K562 (cell line): Measurements from ENCODE around the gene UNC79. TPM values are rescaled to one million over a fixed set of nuclear protein-coding genes. Genes with fewer than 3 reads are reported as not detected.

ENCODE experiments used
- ATAC-seq: fragments of 200-7000 bp; cut with Tn5 transposase; 3 replicates; pipeline ENCODE4 v1.9.1; 2020; ENCODE audit warnings: moderate library complexity
- BruUV-seq: library from RNA; stranded (reverse); fragments of 400-500 nt; replicated peaks from 2 replicates; lab custom pipeline; 2021; lab: Mats Ljungman, UMichigan
- CTCF ChIA-PET: fragments of 300-600 bp; formaldehyde crosslinking; extraction: SDS; loops from one replicate; lab custom pipeline; 2021; ENCODE audit warnings: low intra/inter-chr PET ratio; lab: Yijun Ruan, JAX
- POLR2A ChIA-PET: fragments of 300-600, 350-650 bp; sonication (Branson Sonifier 250); formaldehyde crosslinking; extraction: SDS; loops from one replicate; lab custom pipeline; 2021; ENCODE audit warnings: antibody characterized with exemption, inconsistent platforms; lab: Yijun Ruan, JAX
- DNase-seq, 4 experiments: peaks; one replicate each; pipeline versions ENCODE4 v3.0.0 to v3.0.0-alpha.2; 2011 to 2018; ENCODE audit warnings: low spot score in 3 of 4, mixed read lengths in 3 of 4; ENCODE audit errors: extremely low read depth in 1 of 4
- FAIRE-seq: peaks from 2 replicates; lab custom pipeline; 2011; peaks lifted over from hg19 to GRCh38; lab: Jason Lieb, UNC
- H2AFZ ChIP-seq: 2 replicates; pipeline ENCODE4 v1.6.0; 2011; ENCODE audit warnings: low read depth, low read length, control low read depth, inconsistent platforms
- H3K27ac ChIP-seq: fragments of 200-600 bp; 3 replicates; pipeline ENCODE4 v1.8.0; 2011; ENCODE audit warnings: low read depth, mild to moderate bottlenecking, control low read depth, inconsistent platforms, low read length, moderate library complexity, mixed read lengths; ENCODE audit errors: extremely low read depth
- H3K27me3 ChIP-seq, 2 experiments: fragments of 300-600 bp in 1 of 2; 2 replicates in 1 of 2; 3 replicates in 1 of 2; pipeline versions ENCODE4 v1.6.0 to v1.8.0; 2011; ENCODE audit warnings: inconsistent platforms in 2 of 2, low read length in 2 of 2, mild to moderate bottlenecking in 1 of 2, mixed read lengths in 1 of 2, moderate library complexity in 1 of 2; ENCODE audit not compliant: control insufficient read depth in 2 of 2, insufficient read depth in 2 of 2
- H3K36me3 ChIP-seq: fragments of 300-600 bp; 3 replicates; pipeline ENCODE4 v1.8.0; 2011; ENCODE audit warnings: mild to moderate bottlenecking, low read length, inconsistent platforms; ENCODE audit not compliant: control insufficient read depth, insufficient read depth
- H3K4me1 ChIP-seq, 2 experiments: fragments of 200-600 bp in 1 of 2; replicated peaks in 1 of 2; 2 replicates in 1 of 2; 3 replicates in 1 of 2; pipeline versions ENCODE4 v1.5.1 to v1.8.0; 2011; ENCODE audit warnings: inconsistent platforms in 2 of 2, low read length in 2 of 2, mild to moderate bottlenecking in 1 of 2, mixed read lengths in 1 of 2, moderate library complexity in 1 of 2; ENCODE audit not compliant: control insufficient read depth in 2 of 2, insufficient read depth in 2 of 2
- H3K4me2 ChIP-seq: 2 replicates; pipeline ENCODE4 v1.6.1; 2011; ENCODE audit warnings: low read length, control low read depth, inconsistent platforms, mixed read lengths; ENCODE audit not compliant: insufficient read depth
- H3K4me3 ChIP-seq: fragments of 200-600 bp; sonication (generic), shearing (Covaris generic); 2 replicates; pipeline ENCODE4 v1.5.1; 2016; ENCODE audit warnings: control low read depth, inconsistent platforms
- H3K79me2 ChIP-seq: fragments of 200-600 bp; 3 replicates; pipeline ENCODE4 v1.8.0; 2011; ENCODE audit warnings: low read length, inconsistent platforms; ENCODE audit not compliant: control insufficient read depth, insufficient read depth
- H3K9ac ChIP-seq, 2 experiments: 2 replicates each; pipeline versions ENCODE4 v1.6.0 to v1.6.1; 2011; ENCODE audit warnings: low read depth in 2 of 2, low read length in 2 of 2, control low read depth in 1 of 2, inconsistent platforms in 1 of 2, mild to moderate bottlenecking in 1 of 2, mixed read lengths in 1 of 2; ENCODE audit not compliant: insufficient read depth in 1 of 2
- H3K9me1 ChIP-seq: one replicate; pipeline ENCODE4 v1.6.0; 2011; ENCODE audit warnings: inconsistent platforms, mild to moderate bottlenecking, low read length, moderate library complexity; ENCODE audit not compliant: control insufficient read depth, insufficient read depth
- H3K9me3 ChIP-seq: replicated peaks from 2 replicates; pipeline ENCODE4 v1.5.1; 2011; ENCODE audit warnings: low read depth, low read length, inconsistent platforms; ENCODE audit not compliant: control insufficient read depth, insufficient read depth
- H4K20me1 ChIP-seq: replicated peaks from 2 replicates; pipeline ENCODE4 v1.6.1; 2011; ENCODE audit warnings: low read length, inconsistent platforms, mixed read lengths; ENCODE audit not compliant: control insufficient read depth, insufficient read depth
- BRD4 ChIP-seq: fragments of 200-600 bp; sonication (generic); IDR thresholded peaks from 2 replicates; pipeline ENCODE4 v1.6.1; 2017; ENCODE audit warnings: inconsistent platforms
- HDAC3 ChIP-seq: fragments of 450-650 bp; IDR thresholded peaks from 2 replicates; pipeline ENCODE4 v1.6.1; 2018; ENCODE audit warnings: borderline replicate concordance, mild to moderate bottlenecking, moderate library complexity; ENCODE audit not compliant: partially characterized antibody
- HDAC6 ChIP-seq: IDR thresholded peaks from 2 replicates; pipeline ENCODE4 v1.6.1; 2012; ENCODE audit warnings: low read depth, mild to moderate bottlenecking, control low read depth, inconsistent platforms, low read length, moderate library complexity
- KDM4B ChIP-seq, 2 experiments: fragments of 450-650 bp in 1 of 2; sonication (generic) in 1 of 2; IDR thresholded peaks; 2 replicates each; pipeline ENCODE4 v1.6.1; 2016 to 2017; ENCODE audit warnings: borderline replicate concordance in 2 of 2, antibody characterized with exemption in 1 of 2, low read depth in 1 of 2, mild to moderate bottlenecking in 1 of 2
- MAFK ChIP-seq: IDR thresholded peaks from 2 replicates; pipeline ENCODE4 v1.6.1; 2011; ENCODE audit warnings: low read length, improper control_type of control experiment
- MYBL2 ChIP-seq, 2 experiments: fragments of 450-650 bp in 1 of 2; sonication (generic) in 1 of 2; formaldehyde crosslinking in 1 of 2; IDR thresholded peaks; 2 replicates each; pipeline versions ENCODE4 v1.6.1 to v1.8.1; 2017 to 2022; ENCODE audit warnings: borderline replicate concordance in 1 of 2, inconsistent platforms in 1 of 2, low read depth in 1 of 2, mild to moderate bottlenecking in 1 of 2, missing genetic modification reagents in 1 of 2, moderate library complexity in 1 of 2
- MYC ChIP-seq, 2 experiments: fragments of 250-450 bp in 1 of 2; sonication (Bioruptor Pico) in 1 of 2; IDR thresholded peaks; 2 replicates each; pipeline versions ENCODE4 v1.5.1 to v1.6.1; 2012 to 2021; ENCODE audit warnings: low read depth in 2 of 2, borderline replicate concordance in 1 of 2, improper control_type of control experiment in 1 of 2, low read length in 1 of 2, mild to moderate bottlenecking in 1 of 2, moderate library complexity in 1 of 2
- POLR2G ChIP-seq: fragments of 200-400 bp; formaldehyde crosslinking; IDR thresholded peaks from 2 replicates; pipeline ENCODE4 v1.6.1; 2017; ENCODE audit warnings: low read depth, mild to moderate bottlenecking, antibody characterized with exemption, low read length, moderate library complexity
- RBM14 ChIP-seq: fragments of 200-400 bp; formaldehyde crosslinking; IDR thresholded peaks from 2 replicates; pipeline ENCODE4 v1.6.1; 2018; ENCODE audit warnings: low read depth, mild to moderate bottlenecking, low read length, moderate library complexity, borderline replicate concordance; ENCODE audit not compliant: insufficient read depth
- RCOR1 ChIP-seq, 2 experiments: IDR thresholded peaks; 2 replicates each; pipeline ENCODE4 v1.6.1; 2012; ENCODE audit warnings: low read depth in 2 of 2, low read length in 2 of 2, borderline replicate concordance in 1 of 2, improper control_type of control experiment in 1 of 2
- ZNF143 ChIP-seq: sonication (generic); formaldehyde crosslinking; IDR thresholded peaks from 2 replicates; pipeline ENCODE4 v1.9.0; 2022; ENCODE audit warnings: mild to moderate bottlenecking, missing genetic modification reagents
- ZNF384 ChIP-seq: IDR thresholded peaks from 2 replicates; pipeline ENCODE4 v1.6.1; 2012; ENCODE audit warnings: low read depth, low read length, improper control_type of control experiment
- ZNF583 ChIP-seq: fragments of 250-450 bp; sonication (Bioruptor Pico); IDR thresholded peaks from 2 replicates; pipeline ENCODE4 v1.4.0; 2020
- WGBS: fragments of 100-300 bp; shearing (Covaris generic); methylation state at CpG from one replicate; pipeline ENCODE4 v1.1.6; 2016; ENCODE audit warnings: low coverage, mixed read lengths; ENCODE audit not compliant: insufficient coverage; ENCODE audit errors: missing lambda C conversion rate; 5-methylcytosine and 5-hydroxymethylcytosine counted together
- in situ Hi-C: fragments of 300-500 bp; cut with MboI; formaldehyde crosslinking; loops from 4 replicates; pipeline ENCODE4 v1.15.0; 2018; ENCODE audit warnings: inconsistent platforms, mixed read lengths
- intact Hi-C: fragments of 100-400 bp; cut with micrococcal nuclease; formaldehyde crosslinking; loops from 2 replicates; pipeline ENCODE4 v1.14.2; 2022
- polyA plus RNA-seq, 8 experiments: library from polyadenylated mRNA; depleted of rRNA in 4 of 8; stranded (reverse) in 5 of 8; unstranded in 3 of 8; fragments of >200 nt; fragmentation: Nextera tagmentation in 2 of 8; fragmentation: Illumina TruSeq in 1 of 8; extraction: Ambion mirVana in 2 of 8; extraction: Trizol in 1 of 8; gene quantifications; 2 replicates each; pipeline versions ENCODE4 v1.2.1 to v1.2.3, GENCODE V29; 2011 to 2014; ENCODE audit warnings: inconsistent platforms in 1 of 8, missing spikeins in 1 of 8
- total RNA-seq, 7 experiments: library from RNA; depleted of rRNA in 6 of 7; stranded (reverse); fragments of >200 nt in 6 of 7; fragmentation: Illumina TruSeq in 2 of 7; extraction: Trizol in 2 of 7; gene quantifications; 2 replicates each; pipeline versions ENCODE4 v1.2.1 to v1.2.3, GENCODE V29; 2011 to 2021; ENCODE audit warnings: low replicate concordance in 1 of 7
- TF ChIP-seq, protein P1 (sequence below): sonication (generic); formaldehyde crosslinking; IDR thresholded peaks from 2 replicates; pipeline ENCODE4 v1.9.0; 2022; ENCODE audit warnings: mild to moderate bottlenecking, missing genetic modification reagents
- TF ChIP-seq, protein P2 (sequence below), 2 experiments: fragments of 450-650 bp in 1 of 2; sonication (generic) in 1 of 2; formaldehyde crosslinking; conservative IDR thresholded peaks; 2 replicates each; pipeline versions ENCODE4 v1.4.0 to v1.8.1; 2020 to 2022; ENCODE audit warnings: mild to moderate bottlenecking in 1 of 2, missing genetic modification reagents in 1 of 2
- TF ChIP-seq, protein P3 (sequence below): IDR thresholded peaks from 2 replicates; pipeline ENCODE4 v1.6.1; 2016; ENCODE audit warnings: missing genetic modification characterization, missing compliant biosample characterization

The UNC79 gene
- total and polyA plus RNA-seq, 9 of the 15 experiments (the other 6 are each of a cell fraction or from before 2014, with no cell fraction given), result under 0.01 to 0.04 (median 0.01) TPM; not detected in 6

DNA sequence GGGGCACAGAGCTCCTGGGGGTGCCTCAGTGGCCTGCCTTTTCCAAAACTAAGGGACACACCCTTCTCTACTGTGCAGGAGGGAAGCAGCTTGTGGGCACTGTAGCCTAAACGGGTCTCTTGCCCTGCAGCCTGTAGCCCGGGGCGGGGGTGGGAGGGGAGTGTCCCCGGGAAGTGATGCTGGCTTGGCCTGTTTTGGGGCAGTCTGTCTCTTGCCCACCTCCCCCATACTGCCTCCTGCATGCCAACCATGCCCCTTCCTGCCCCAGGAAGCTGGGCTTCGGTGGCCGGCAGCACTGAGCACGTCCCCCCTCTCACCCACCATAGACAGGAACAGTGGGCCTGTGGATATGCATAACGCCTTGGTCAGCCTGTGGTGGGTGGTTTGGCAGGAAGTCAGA is 314.1 kb downstream of the UNC79 start (continued):
- no peak for TF ChIP-seq HDAC3
- TF ChIP-seq MAFK, result no peak
- TF ChIP-seq ZNF384, result no peak
- no peak for TF ChIP-seq POLR2G
- no peak for TF ChIP-seq RCOR1 (IDR thresholded peaks at IDR 0.05; ENCODE audit: borderline replicate concordance in 1 of 2, low read depth in 2 of 2, low read length in 2 of 2)
- TF ChIP-seq ZNF143, result no peak
- TF ChIP-seq MYBL2 (IDR thresholded peaks at IDR 0.05; ENCODE audit: low read depth), result no peak
- no peak for TF ChIP-seq MYBL2 (CRISPR knock-in tag; IDR thresholded peaks at IDR 0.05; ENCODE audit: borderline replicate concordance)
- TF ChIP-seq, all 486 proteins: peak for 0

DNA sequence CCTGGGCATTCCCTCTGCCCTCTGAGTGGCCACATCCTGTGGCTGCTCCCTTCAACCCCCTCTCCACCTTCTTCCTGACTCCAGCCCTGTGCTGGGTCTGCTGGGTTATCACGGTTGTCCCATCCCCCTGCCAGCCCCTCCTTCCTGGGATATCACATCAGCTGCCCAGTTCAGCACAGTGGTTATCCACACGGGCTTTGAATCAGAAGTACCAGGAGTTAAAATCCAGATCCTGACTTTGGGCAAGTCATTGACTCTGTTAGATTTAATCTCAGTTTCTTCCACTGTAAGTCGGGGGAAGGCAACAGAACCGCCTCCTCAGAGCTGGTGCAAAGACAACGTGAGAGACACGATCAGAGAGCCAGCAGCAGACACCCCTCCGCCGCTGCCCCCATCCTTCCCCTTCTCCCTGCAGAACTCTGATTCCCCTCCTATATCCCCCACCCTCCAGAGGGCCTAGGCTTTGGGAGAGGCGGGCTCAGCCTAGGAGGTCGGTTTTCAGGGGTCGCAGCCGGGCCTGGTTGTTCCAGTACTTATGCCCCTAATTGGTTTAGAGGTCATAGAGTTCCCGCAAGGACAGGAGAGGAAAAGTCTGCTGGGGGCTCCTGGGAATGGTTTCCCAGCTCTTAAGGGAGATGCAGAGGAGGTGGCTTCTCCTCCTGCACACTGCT is 315.0 kb downstream of the UNC79 start:
- no TSS peak for BruUV-seq
- WGBS, result 1% methylated on average over 11 of the region's 13 CpGs
- no peaks in the 10 kb centered on the region for H3K9me3 ChIP-seq
- ChIA-PET POLR2A (interaction anchor here (0.6 kb wide), 1 partner anchor 1080 kb away, joined by 3 read pairs; no protein-coding TSS in a partner anchor), CTCF (no interaction called here)
- H3K4me3 ChIP-seq, result no peak overlapping the region
- H3K27ac ChIP-seq, result no peak overlapping the region
- H4K20me1 ChIP-seq, result no peaks in the 10 kb centered on the region
- no peaks in the 10 kb centered on the region for H3K9me1 ChIP-seq
- ATAC-seq (no peak), DNase-seq (no peak), FAIRE-seq (no peak)
- H3K27me3 ChIP-seq, result peaks cover 0 to 28% of the 10 kb centered on the region in 2 experiments; a peak in 2 of 5 replicates
- in situ Hi-C loops, result no loop called here
- intact Hi-C loops, result no loop called here
- H3K79me2 ChIP-seq, result no peaks in the 10 kb centered on the region
- no peak overlapping the region for H2AFZ ChIP-seq
- no peaks in the 10 kb centered on the region for H3K36me3 ChIP-seq
- no peaks in the 10 kb centered on the region for H3K4me1 ChIP-seq
- H3K4me2 ChIP-seq, result no peak overlapping the region
- H3K9ac ChIP-seq, result no peak overlapping the region
- no peak for TF ChIP-seq RBM14
- TF ChIP-seq, protein P1, sequence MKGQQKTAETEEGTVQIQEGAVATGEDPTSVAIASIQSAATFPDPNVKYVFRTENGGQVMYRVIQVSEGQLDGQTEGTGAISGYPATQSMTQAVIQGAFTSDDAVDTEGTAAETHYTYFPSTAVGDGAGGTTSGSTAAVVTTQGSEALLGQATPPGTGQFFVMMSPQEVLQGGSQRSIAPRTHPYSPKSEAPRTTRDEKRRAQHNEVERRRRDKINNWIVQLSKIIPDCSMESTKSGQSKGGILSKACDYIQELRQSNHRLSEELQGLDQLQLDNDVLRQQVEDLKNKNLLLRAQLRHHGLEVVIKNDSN (CRISPR knock-in tag), result no peak
- no peak for TF ChIP-seq KDM4B (IDR thresholded peaks at IDR 0.05; ENCODE audit: borderline replicate concordance in 2 of 2, low read depth in 1 of 2)
- no peak for TF ChIP-seq MYC (IDR thresholded peaks at IDR 0.05; ENCODE audit: low read depth, low read length)
- no peak for TF ChIP-seq MYC (CRISPR knock-in tag; IDR thresholded peaks at IDR 0.05; ENCODE audit: borderline replicate concordance, low read depth)
- no peak for TF ChIP-seq HDAC6
- no peak for TF ChIP-seq BRD4
- TF ChIP-seq, protein P2, sequence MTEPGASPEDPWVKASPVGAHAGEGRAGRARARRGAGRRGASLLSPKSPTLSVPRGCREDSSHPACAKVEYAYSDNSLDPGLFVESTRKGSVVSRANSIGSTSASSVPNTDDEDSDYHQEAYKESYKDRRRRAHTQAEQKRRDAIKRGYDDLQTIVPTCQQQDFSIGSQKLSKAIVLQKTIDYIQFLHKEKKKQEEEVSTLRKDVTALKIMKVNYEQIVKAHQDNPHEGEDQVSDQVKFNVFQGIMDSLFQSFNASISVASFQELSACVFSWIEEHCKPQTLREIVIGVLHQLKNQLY (CRISPR knock-in tag; conservative IDR thresholded peaks at IDR 0.05), result no peak
- TF ChIP-seq, protein P3, sequence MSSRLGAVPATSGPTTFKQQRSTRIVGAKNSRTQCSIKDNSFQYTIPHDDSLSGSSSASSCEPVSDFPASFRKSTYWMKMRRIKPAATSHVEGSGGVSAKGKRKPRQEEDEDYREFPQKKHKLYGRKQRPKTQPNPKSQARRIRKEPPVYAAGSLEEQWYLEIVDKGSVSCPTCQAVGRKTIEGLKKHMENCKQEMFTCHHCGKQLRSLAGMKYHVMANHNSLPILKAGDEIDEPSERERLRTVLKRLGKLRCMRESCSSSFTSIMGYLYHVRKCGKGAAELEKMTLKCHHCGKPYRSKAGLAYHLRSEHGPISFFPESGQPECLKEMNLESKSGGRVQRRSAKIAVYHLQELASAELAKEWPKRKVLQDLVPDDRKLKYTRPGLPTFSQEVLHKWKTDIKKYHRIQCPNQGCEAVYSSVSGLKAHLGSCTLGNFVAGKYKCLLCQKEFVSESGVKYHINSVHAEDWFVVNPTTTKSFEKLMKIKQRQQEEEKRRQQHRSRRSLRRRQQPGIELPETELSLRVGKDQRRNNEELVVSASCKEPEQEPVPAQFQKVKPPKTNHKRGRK (tag), result no peak
- TF ChIP-seq ZNF583 (CRISPR knock-in tag), result no peak
